ENCODE data around the gene HINT3.

DNA sequence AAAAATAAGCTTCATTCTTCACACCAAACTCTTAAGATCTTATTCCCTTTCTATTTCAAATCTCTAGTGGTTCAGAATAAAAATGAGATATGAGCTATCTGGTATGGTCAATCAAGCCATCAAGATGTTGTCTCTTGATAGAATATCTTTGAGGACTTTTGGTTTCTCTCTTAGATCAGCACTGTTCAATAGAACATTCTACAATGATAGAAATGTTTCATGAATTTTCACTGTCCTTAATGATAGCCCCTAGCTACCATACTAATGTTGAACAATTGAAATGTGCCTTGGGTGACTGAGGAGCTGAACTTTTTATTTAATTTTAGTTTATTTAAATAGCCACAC, 24.1 kb upstream of the HINT3 start:
- TF ChIP-seq POLR2A (IDR thresholded peaks at IDR 0.05) = no peak
- TF ChIP-seq, protein P1, sequence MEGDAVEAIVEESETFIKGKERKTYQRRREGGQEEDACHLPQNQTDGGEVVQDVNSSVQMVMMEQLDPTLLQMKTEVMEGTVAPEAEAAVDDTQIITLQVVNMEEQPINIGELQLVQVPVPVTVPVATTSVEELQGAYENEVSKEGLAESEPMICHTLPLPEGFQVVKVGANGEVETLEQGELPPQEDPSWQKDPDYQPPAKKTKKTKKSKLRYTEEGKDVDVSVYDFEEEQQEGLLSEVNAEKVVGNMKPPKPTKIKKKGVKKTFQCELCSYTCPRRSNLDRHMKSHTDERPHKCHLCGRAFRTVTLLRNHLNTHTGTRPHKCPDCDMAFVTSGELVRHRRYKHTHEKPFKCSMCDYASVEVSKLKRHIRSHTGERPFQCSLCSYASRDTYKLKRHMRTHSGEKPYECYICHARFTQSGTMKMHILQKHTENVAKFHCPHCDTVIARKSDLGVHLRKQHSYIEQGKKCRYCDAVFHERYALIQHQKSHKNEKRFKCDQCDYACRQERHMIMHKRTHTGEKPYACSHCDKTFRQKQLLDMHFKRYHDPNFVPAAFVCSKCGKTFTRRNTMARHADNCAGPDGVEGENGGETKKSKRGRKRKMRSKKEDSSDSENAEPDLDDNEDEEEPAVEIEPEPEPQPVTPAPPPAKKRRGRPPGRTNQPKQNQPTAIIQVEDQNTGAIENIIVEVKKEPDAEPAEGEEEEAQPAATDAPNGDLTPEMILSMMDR (IDR thresholded peaks at IDR 0.05) = no peak

Measured in body of pancreas (tissue), 4 donors.